Measurements from ENCODE around the gene ARNT2.

ARNT2 gene

DNA sequence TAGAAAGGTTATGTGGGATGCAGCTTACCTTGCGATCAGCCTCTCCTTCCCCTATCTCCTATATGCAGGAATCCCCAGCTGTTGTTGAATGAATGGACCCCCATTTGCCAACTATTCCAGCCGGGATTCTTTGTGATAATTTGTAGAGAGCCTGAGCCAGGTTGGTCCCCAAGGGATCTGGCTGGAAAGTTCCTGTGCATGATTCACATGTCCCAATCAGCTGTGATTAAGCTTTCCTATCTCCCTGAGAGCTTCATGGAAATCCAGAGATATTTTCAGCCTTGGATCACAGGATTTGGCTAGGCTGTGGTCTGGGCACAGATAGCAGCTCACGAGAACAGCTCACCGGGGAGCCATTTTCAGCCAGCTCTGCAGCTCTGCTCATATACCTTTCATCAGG lies 76.7 kb downstream of the ARNT2 start:
- DNase-seq (ENCODE audit: insufficient read length, low spot score) (no peak), FAIRE-seq (no peak)
- no peak for TF ChIP-seq CTCF (IDR thresholded peaks at IDR 0.05; ENCODE audit: insufficient read depth, missing control alignments)

DNA sequence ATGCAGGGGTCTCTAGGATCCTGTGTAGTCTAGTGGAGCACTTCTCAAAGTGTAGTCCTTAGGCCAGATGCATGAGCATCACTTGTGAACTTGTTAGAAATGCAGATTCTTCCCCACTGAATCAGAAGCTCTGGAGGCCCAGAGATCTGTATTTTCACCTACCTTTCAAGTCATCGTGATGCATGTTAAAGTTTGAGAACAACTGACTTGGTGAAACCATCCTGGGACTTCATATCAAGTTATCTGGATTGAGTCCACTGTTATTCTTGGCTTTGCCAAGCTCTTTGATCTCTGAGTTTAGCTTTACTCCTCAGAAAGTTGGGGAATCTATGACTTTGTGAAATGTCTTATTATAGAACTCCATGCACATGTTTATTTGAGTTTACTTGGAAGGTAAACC lies 78.5 kb downstream of the ARNT2 start:
- no peak for DNase-seq (ENCODE audit: insufficient read length, low spot score)
- FAIRE-seq: no peak
- no peak for TF ChIP-seq CTCF (IDR thresholded peaks at IDR 0.05; ENCODE audit: insufficient read depth, missing control alignments)

- DNase-seq (ENCODE audit: insufficient read length, low spot score): no peak
- no peak for TF ChIP-seq CTCF (IDR thresholded peaks at IDR 0.05; ENCODE audit: insufficient read depth, missing control alignments)
- no peak for FAIRE-seq
Observed at GRCh38 chr15:80483725-80484161, 79.6 kb downstream of the ARNT2 start.

DNA sequence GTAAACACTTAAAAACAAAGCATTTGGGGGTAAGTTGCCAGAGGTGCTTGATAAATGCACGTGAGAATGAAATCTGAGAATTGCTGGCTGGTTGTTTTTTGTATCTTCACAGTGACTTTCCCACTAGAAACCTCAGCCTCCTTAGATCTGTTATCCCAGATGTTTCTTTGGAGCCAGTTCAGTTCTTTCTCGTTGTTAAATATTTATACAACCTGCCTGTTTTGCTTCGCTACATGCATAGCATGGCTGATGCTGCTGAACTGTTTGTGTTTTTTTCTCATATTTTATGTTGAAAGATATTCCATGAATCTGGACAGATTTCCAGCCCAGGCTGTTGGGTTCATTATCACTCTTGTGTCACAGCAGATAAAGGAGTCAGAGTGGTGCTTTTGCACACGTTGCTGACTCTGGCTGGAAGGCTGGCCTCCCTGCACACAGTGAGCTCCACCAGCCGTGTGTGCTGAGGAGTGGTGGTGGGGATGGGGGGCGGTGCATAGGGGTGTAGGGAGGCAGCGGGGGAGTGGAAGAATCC lies 80.2 kb downstream of the ARNT2 start:
- FAIRE-seq (no peak), DNase-seq (ENCODE audit: insufficient read length, low spot score) (no peak)
- TF ChIP-seq CTCF (IDR thresholded peaks at IDR 0.05; ENCODE audit: insufficient read depth, missing control alignments): no peak

- no peak for TF ChIP-seq CTCF (IDR thresholded peaks at IDR 0.05; ENCODE audit: insufficient read depth, missing control alignments)
- no peak for DNase-seq (ENCODE audit: insufficient read length, low spot score)
- FAIRE-seq: no peak
Observed at GRCh38 chr15:80485370-80486164, 81.4 kb downstream of the ARNT2 start.

DNA sequence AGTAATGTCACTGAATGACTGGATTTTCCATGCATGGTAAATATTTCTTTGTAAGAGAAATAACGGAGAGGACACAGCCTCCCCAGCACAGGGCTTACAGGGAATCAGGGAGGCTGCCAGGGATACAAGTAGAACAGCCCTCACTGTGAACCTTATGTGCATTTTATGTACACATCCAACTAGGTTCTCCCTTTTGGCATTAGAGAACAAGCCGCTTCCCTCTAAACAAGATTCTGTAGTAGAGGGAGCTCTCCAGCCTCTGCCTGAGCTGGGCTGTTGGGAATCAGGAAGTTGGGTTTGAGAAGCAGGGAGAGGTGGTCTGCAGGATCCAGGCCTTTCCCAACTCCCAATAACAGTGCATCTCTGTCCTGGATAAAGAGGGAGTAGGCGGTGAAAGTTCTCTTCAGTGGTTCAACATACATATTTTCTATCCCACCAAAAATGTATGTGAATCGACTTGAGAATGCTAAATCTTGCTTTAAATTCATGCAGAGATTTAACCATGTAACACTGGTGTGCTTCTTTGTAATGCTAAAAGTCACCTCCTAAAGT lies 83.7 kb downstream of the ARNT2 start:
- no peak for TF ChIP-seq CTCF (IDR thresholded peaks at IDR 0.05; ENCODE audit: insufficient read depth, missing control alignments)
- FAIRE-seq (no peak), DNase-seq (ENCODE audit: insufficient read length, low spot score) (no peak)
